GM23338 (cell line): Measurements from ENCODE around the gene RHEBL1. TPM values are rescaled to one million over a fixed set of nuclear protein-coding genes. Genes with fewer than 3 reads are reported as not detected.

Experiments
- ATAC-seq: fragments of 200-7000 bp; cut with Tn5 transposase; 3 replicates; pipeline ENCODE4 v1.9.1; 2020
- DNase-seq: peaks from one replicate; pipeline ENCODE4 v3.0.0-alpha.2; 2015; ENCODE audit warnings: low spot score
- H2AFZ ChIP-seq: fragments of 200-600 bp; sonication (generic); 2 replicates; pipeline ENCODE4 v1.8.0; 2016; ENCODE audit warnings: antibody characterized with exemption, mild to moderate bottlenecking, moderate library complexity
- H3F3A ChIP-seq: fragments of 200-600 bp; sonication (generic); replicated peaks from 2 replicates; pipeline ENCODE4 v1.8.0; 2017; ENCODE audit warnings: antibody characterized with exemption, mixed run types, low read depth
- H3K27ac ChIP-seq: fragments of 200-600 bp; sonication (generic); 2 replicates; pipeline ENCODE4 v1.6.1; 2016; ENCODE audit warnings: low read depth
- H3K27me3 ChIP-seq: fragments of 200-600 bp; sonication (generic); 2 replicates; pipeline ENCODE4 v1.8.0; 2016; ENCODE audit warnings: mild to moderate bottlenecking, mixed run types, moderate library complexity; ENCODE audit not compliant: insufficient read depth
- H3K36me3 ChIP-seq: fragments of 200-600 bp; sonication (generic); 2 replicates; pipeline ENCODE4 v1.8.0; 2016; ENCODE audit warnings: mild to moderate bottlenecking; ENCODE audit not compliant: insufficient read depth
- H3K4me1 ChIP-seq: fragments of 200-600 bp; sonication (generic); 2 replicates; pipeline ENCODE4 v1.8.0; 2016; ENCODE audit warnings: mild to moderate bottlenecking, moderate library complexity; ENCODE audit not compliant: insufficient read depth
- H3K4me2 ChIP-seq: fragments of 200-600 bp; sonication (generic); 2 replicates; pipeline ENCODE4 v1.7.1; 2017; ENCODE audit warnings: mixed run types
- H3K4me3 ChIP-seq: fragments of 200-600 bp; sonication (generic); 2 replicates; pipeline ENCODE4 v1.6.1; 2016; ENCODE audit warnings: mixed run types
- H3K79me2 ChIP-seq: fragments of 200-600 bp; sonication (generic); replicated peaks from 2 replicates; pipeline ENCODE4 v1.8.0; 2017; ENCODE audit warnings: mild to moderate bottlenecking; ENCODE audit not compliant: insufficient read depth
- H3K9me2 ChIP-seq: fragments of 200-600 bp; sonication (generic); 2 replicates; pipeline ENCODE4 v1.8.0; 2017; ENCODE audit not compliant: insufficient read depth
- H4K20me1 ChIP-seq: fragments of 200-600 bp; sonication (generic); replicated peaks from 2 replicates; pipeline ENCODE4 v1.8.0; 2017; ENCODE audit warnings: mild to moderate bottlenecking; ENCODE audit not compliant: insufficient read depth
- H3K27ac Mint-ChIP-seq: 2 replicates; pipeline ENCODE4 v1.8.0; 2020; ENCODE audit warnings: inconsistent platforms, mild to moderate bottlenecking, moderate library complexity, mixed read lengths
- H3K27me3 Mint-ChIP-seq: 3 replicates; pipeline ENCODE4 v1.8.0; 2022; ENCODE audit warnings: low read depth, mild to moderate bottlenecking, moderate library complexity, mixed read lengths, inconsistent platforms; ENCODE audit not compliant: insufficient read depth, poor library complexity
- H3K36me3 Mint-ChIP-seq: 3 replicates; pipeline ENCODE4 v1.8.0; 2021; ENCODE audit warnings: low read depth, mild to moderate bottlenecking, inconsistent platforms, moderate library complexity, mixed read lengths
- H3K4me1 Mint-ChIP-seq: 3 replicates; pipeline ENCODE4 v1.8.0; 2020; ENCODE audit warnings: mild to moderate bottlenecking, inconsistent platforms, mixed read lengths
- H3K4me3 Mint-ChIP-seq: 3 replicates; pipeline ENCODE4 v1.8.0; 2021; ENCODE audit warnings: moderate library complexity, mild to moderate bottlenecking, inconsistent platforms, mixed read lengths
- H3K9me3 Mint-ChIP-seq: 3 replicates; pipeline ENCODE4 v1.8.0; 2020; ENCODE audit warnings: moderate library complexity, mild to moderate bottlenecking, inconsistent platforms, mixed read lengths
- CREB1 ChIP-seq: fragments of 250-450 bp; sonication (Bioruptor Pico); IDR thresholded peaks from 2 replicates; pipeline ENCODE4 v1.5.0; 2020; ENCODE audit warnings: low read depth, mild to moderate bottlenecking, moderate library complexity
- EZH2 ChIP-seq: fragments of 200-600 bp; sonication (generic); IDR thresholded peaks from one replicate; pipeline ENCODE4 v1.8.0; 2017; ENCODE audit warnings: antibody characterized with exemption, mild to moderate bottlenecking, low read depth; ENCODE audit not compliant: unreplicated experiment
- EZH2phosphoT487 ChIP-seq: fragments of 200-600 bp; sonication (generic); IDR thresholded peaks from one replicate; pipeline ENCODE4 v1.8.1; 2018; ENCODE audit warnings: antibody characterized with exemption; ENCODE audit not compliant: unreplicated experiment
- JUNB ChIP-seq: IDR thresholded peaks from one replicate; pipeline ENCODE4 v1.6.1; 2016; ENCODE audit warnings: antibody characterized with exemption; ENCODE audit not compliant: unreplicated experiment
- NANOG ChIP-seq: IDR thresholded peaks from 2 replicates; pipeline ENCODE4 v1.6.1; 2016; ENCODE audit warnings: antibody characterized with exemption, borderline replicate concordance
- POLR2AphosphoS5 ChIP-seq: IDR thresholded peaks from 2 replicates; pipeline ENCODE4 v1.6.1; 2016; ENCODE audit warnings: antibody characterized with exemption, low read depth
- STAT1 ChIP-seq: IDR thresholded peaks from one replicate; pipeline ENCODE4 v1.6.1; 2016; ENCODE audit warnings: antibody characterized with exemption; ENCODE audit not compliant: unreplicated experiment
- ZNF114 ChIP-seq: fragments of 250-450 bp; sonication (Bioruptor Pico); IDR thresholded peaks from 2 replicates; pipeline ENCODE4 v1.5.0; 2020; ENCODE audit warnings: mild to moderate bottlenecking, moderate library complexity
- ZNF331 ChIP-seq: fragments of 250-450 bp; sonication (Bioruptor Pico); IDR thresholded peaks from 2 replicates; pipeline ENCODE4 v1.5.0; 2020; ENCODE audit warnings: low read depth, mild to moderate bottlenecking, moderate library complexity
- polyA plus RNA-seq: library from polyadenylated mRNA; unstranded; fragments of >200 nt; fragmentation: Nextera tagmentation; extraction: Ambion mirVana; gene quantifications from 2 replicates; pipeline ENCODE4 v1.2.1, GENCODE V29; 2016
- total RNA-seq: library from RNA; depleted of rRNA; stranded (reverse); fragments of >200 nt; shearing (Covaris generic); gene quantifications from 2 replicates; pipeline ENCODE4 v1.2.3, GENCODE V29; 2014
- TF ChIP-seq, protein P1 (sequence below): IDR thresholded peaks from one replicate; pipeline ENCODE4 v1.6.1; 2018; ENCODE audit warnings: antibody characterized with exemption; ENCODE audit not compliant: unreplicated experiment
- TF ChIP-seq, protein P2 (sequence below): fragments of 250-450 bp; sonication (Bioruptor Pico); IDR thresholded peaks from 2 replicates; pipeline ENCODE4 v1.5.0; 2020; ENCODE audit warnings: mild to moderate bottlenecking, moderate library complexity
- TF ChIP-seq, protein P3 (sequence below), 2 experiments: fragments of 200-600 bp in 1 of 2; sonication (generic) in 1 of 2; conservative IDR thresholded peaks; 2 replicates each; pipeline versions ENCODE4 v1.5.1 to v1.6.1; 2016 to 2017; ENCODE audit warnings: antibody characterized with exemption in 2 of 2, low read depth in 2 of 2, mild to moderate bottlenecking in 2 of 2, moderate library complexity in 1 of 2
- TF ChIP-seq, protein P4 (sequence below): IDR thresholded peaks from 2 replicates; pipeline ENCODE4 v1.6.1; 2016; ENCODE audit warnings: antibody characterized with exemption

RHEBL1 gene
- total and polyA plus RNA-seq, 2 experiments from 2014 or later, result 9.4 to 11.8 TPM

DNA sequence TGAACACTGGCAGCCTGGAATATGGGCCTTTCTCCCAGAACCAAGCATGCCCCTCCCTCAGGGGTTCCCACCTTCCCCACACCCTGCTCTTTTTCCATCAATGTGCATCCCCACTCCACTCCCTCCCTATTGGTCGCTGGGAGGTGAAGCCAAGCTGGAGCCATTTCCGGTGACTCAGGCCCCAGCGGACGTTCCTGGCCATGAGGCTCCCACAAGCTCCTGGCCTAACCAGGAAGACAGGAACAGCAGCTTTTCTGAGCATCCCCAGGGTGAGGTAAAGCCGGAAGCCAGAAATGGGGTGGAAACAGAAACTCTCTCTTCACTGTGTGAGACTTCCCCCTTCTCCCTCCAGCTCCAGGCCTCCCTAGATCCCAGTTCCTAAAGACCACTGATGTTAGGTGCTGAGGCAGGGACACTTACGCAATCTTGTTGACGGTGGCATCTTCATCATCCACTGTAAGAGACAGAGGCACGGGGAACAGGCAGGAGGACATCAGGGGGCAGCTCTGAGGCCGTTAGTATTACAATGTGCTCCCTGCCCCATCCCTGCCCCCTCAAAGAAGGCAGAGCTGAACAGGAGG, 35.8 kb upstream of the RHEBL1 start (continued):
- TF ChIP-seq EZH2phosphoT487, result no peak
- no peak for TF ChIP-seq STAT1

DNA sequence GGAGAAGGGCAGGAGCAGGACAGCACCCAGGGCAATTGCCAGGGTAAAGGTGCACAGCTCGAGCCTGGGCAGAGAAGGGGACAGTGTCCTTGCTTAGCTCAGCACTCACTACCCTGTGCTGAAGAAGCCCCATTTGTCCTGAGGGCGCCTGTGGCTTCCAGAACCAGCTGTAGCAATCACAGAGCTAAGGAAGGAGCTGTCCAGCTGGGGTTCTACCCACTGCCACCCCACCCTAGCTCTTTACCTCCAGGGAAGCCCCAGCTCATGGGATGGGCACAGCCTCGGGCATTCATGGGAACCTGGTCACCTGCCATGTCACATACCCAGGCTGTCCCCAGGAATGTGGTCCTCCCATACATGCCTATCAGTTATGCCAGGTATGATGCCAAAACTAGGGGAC, 35.0 kb upstream of the RHEBL1 start:
- ATAC-seq (no peak), DNase-seq (no peak)
- Mint-ChIP-seq H3K9me3 (no peaks in the 10 kb centered on the region), H3K36me3 (peaks cover 31% of the 10 kb centered on the region), H3K4me1 (peaks cover 29% of the 10 kb centered on the region), H3K4me3 (no peak overlapping the region), H3K27ac (no peak overlapping the region), H3K27me3 (peaks cover 7% of the 10 kb centered on the region)
- H3K4me3 ChIP-seq, result no peak overlapping the region
- TF ChIP-seq, protein P1, sequence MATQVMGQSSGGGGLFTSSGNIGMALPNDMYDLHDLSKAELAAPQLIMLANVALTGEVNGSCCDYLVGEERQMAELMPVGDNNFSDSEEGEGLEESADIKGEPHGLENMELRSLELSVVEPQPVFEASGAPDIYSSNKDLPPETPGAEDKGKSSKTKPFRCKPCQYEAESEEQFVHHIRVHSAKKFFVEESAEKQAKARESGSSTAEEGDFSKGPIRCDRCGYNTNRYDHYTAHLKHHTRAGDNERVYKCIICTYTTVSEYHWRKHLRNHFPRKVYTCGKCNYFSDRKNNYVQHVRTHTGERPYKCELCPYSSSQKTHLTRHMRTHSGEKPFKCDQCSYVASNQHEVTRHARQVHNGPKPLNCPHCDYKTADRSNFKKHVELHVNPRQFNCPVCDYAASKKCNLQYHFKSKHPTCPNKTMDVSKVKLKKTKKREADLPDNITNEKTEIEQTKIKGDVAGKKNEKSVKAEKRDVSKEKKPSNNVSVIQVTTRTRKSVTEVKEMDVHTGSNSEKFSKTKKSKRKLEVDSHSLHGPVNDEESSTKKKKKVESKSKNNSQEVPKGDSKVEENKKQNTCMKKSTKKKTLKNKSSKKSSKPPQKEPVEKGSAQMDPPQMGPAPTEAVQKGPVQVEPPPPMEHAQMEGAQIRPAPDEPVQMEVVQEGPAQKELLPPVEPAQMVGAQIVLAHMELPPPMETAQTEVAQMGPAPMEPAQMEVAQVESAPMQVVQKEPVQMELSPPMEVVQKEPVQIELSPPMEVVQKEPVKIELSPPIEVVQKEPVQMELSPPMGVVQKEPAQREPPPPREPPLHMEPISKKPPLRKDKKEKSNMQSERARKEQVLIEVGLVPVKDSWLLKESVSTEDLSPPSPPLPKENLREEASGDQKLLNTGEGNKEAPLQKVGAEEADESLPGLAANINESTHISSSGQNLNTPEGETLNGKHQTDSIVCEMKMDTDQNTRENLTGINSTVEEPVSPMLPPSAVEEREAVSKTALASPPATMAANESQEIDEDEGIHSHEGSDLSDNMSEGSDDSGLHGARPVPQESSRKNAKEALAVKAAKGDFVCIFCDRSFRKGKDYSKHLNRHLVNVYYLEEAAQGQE, result no peak
- TF ChIP-seq CREB1 (CRISPR knock-in tag) (no peak), ZNF114 (CRISPR knock-in tag) (no peak), STAT1 (no peak), JUNB (no peak), ZNF331 (no peak), EZH2 (no peak), NANOG (no peak), EZH2phosphoT487 (no peak), POLR2AphosphoS5 (no peak)
- TF ChIP-seq, protein P2, sequence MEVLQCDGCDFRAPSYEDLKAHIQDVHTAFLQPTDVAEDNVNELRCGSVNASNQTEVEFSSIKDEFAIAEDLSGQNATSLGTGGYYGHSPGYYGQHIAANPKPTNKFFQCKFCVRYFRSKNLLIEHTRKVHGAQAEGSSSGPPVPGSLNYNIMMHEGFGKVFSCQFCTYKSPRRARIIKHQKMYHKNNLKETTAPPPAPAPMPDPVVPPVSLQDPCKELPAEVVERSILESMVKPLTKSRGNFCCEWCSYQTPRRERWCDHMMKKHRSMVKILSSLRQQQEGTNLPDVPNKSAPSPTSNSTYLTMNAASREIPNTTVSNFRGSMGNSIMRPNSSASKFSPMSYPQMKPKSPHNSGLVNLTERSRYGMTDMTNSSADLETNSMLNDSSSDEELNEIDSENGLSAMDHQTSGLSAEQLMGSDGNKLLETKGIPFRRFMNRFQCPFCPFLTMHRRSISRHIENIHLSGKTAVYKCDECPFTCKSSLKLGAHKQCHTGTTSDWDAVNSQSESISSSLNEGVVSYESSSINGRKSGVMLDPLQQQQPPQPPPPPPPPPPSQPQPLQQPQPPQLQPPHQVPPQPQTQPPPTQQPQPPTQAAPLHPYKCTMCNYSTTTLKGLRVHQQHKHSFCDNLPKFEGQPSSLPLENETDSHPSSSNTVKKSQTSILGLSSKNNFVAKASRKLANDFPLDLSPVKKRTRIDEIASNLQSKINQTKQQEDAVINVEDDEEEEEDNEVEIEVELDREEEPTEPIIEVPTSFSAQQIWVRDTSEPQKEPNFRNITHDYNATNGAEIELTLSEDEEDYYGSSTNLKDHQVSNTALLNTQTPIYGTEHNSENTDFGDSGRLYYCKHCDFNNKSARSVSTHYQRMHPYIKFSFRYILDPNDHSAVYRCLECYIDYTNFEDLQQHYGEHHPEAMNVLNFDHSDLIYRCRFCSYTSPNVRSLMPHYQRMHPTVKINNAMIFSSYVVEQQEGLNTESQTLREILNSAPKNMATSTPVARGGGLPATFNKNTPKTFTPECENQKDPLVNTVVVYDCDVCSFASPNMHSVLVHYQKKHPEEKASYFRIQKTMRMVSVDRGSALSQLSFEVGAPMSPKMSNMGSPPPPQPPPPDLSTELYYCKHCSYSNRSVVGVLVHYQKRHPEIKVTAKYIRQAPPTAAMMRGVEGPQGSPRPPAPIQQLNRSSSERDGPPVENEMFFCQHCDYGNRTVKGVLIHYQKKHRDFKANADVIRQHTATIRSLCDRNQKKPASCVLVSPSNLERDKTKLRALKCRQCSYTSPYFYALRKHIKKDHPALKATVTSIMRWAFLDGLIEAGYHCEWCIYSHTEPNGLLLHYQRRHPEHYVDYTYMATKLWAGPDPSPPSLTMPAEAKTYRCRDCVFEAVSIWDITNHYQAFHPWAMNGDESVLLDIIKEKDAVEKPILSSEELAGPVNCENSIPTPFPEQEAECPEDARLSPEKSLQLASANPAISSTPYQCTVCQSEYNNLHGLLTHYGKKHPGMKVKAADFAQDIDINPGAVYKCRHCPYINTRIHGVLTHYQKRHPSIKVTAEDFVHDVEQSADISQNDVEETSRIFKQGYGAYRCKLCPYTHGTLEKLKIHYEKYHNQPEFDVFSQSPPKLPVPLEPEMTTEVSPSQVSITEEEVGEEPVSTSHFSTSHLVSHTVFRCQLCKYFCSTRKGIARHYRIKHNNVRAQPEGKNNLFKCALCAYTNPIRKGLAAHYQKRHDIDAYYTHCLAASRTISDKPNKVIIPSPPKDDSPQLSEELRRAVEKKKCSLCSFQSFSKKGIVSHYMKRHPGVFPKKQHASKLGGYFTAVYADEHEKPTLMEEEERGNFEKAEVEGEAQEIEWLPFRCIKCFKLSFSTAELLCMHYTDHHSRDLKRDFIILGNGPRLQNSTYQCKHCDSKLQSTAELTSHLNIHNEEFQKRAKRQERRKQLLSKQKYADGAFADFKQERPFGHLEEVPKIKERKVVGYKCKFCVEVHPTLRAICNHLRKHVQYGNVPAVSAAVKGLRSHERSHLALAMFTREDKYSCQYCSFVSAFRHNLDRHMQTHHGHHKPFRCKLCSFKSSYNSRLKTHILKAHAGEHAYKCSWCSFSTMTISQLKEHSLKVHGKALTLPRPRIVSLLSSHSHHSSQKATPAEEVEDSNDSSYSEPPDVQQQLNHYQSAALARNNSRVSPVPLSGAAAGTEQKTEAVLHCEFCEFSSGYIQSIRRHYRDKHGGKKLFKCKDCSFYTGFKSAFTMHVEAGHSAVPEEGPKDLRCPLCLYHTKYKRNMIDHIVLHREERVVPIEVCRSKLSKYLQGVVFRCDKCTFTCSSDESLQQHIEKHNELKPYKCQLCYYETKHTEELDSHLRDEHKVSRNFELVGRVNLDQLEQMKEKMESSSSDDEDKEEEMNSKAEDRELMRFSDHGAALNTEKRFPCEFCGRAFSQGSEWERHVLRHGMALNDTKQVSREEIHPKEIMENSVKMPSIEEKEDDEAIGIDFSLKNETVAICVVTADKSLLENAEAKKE (CRISPR knock-in tag), result no peak
- TF ChIP-seq, protein P3, sequence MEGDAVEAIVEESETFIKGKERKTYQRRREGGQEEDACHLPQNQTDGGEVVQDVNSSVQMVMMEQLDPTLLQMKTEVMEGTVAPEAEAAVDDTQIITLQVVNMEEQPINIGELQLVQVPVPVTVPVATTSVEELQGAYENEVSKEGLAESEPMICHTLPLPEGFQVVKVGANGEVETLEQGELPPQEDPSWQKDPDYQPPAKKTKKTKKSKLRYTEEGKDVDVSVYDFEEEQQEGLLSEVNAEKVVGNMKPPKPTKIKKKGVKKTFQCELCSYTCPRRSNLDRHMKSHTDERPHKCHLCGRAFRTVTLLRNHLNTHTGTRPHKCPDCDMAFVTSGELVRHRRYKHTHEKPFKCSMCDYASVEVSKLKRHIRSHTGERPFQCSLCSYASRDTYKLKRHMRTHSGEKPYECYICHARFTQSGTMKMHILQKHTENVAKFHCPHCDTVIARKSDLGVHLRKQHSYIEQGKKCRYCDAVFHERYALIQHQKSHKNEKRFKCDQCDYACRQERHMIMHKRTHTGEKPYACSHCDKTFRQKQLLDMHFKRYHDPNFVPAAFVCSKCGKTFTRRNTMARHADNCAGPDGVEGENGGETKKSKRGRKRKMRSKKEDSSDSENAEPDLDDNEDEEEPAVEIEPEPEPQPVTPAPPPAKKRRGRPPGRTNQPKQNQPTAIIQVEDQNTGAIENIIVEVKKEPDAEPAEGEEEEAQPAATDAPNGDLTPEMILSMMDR (conservative IDR thresholded peaks at IDR 0.05; ENCODE audit: low read depth in 2 of 2), result no peak
- TF ChIP-seq, protein P4, sequence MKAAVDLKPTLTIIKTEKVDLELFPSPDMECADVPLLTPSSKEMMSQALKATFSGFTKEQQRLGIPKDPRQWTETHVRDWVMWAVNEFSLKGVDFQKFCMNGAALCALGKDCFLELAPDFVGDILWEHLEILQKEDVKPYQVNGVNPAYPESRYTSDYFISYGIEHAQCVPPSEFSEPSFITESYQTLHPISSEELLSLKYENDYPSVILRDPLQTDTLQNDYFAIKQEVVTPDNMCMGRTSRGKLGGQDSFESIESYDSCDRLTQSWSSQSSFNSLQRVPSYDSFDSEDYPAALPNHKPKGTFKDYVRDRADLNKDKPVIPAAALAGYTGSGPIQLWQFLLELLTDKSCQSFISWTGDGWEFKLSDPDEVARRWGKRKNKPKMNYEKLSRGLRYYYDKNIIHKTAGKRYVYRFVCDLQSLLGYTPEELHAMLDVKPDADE, result no peak
- no peaks in the 10 kb centered on the region for H3K27me3 ChIP-seq
- H3F3A ChIP-seq, result 0 out of 2 replicates have a peak, but pooled peaks cover 3% of the 10 kb centered on the region
- peaks cover 4% of the 10 kb centered on the region; the same call in 1 of the 2 replicates for H3K36me3 ChIP-seq
- H3K9me2 ChIP-seq, result no peaks in the 10 kb centered on the region
- H3K27ac ChIP-seq, result no peak overlapping the region
- H3K4me2 ChIP-seq, result no peak overlapping the region
- H2AFZ ChIP-seq, result no peak overlapping the region
- H3K4me1 ChIP-seq, result peaks cover 14% of the 10 kb centered on the region; the same call in 1 of the 2 replicates
- H4K20me1 ChIP-seq, result peaks cover 8% of the 10 kb centered on the region
- H3K79me2 ChIP-seq, result peaks cover 28% of the 10 kb centered on the region
